Measurements from ENCODE around the gene GNAS-AS1.

The GNAS-AS1 gene

DNA sequence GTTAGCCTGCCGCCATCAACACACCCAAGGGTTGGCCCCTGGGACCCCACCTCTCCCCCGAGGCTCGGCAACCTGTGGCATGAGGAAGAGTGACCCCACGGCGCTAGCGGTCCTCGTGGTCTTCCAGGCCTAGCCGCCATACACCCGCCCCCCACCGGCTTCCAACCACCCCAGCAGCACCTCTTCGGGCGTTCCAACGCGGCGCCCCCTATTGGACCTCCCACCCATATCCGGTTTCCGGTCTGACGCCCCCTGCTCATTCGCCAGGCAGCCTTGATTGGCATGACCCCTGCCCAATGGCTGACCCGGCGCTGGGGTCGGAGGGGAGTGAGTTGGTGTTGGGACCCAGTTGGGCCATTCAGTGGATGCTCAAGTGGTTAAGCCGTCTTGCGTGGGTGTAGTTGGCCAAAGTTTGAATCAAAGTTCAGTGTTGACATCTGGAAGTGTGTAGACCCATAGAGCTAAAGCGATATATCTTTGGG lies at the start of gene GNAS-AS1:
Gene GNAS-AS1 (minus strand): TSS at position 210 of the 482 bp plus-strand sequence.
- H3K4me3 ChIP-seq (ENCODE audit: low read depth, low read length) = peak within 1 kb of the TSS; percentile 91

DNA sequence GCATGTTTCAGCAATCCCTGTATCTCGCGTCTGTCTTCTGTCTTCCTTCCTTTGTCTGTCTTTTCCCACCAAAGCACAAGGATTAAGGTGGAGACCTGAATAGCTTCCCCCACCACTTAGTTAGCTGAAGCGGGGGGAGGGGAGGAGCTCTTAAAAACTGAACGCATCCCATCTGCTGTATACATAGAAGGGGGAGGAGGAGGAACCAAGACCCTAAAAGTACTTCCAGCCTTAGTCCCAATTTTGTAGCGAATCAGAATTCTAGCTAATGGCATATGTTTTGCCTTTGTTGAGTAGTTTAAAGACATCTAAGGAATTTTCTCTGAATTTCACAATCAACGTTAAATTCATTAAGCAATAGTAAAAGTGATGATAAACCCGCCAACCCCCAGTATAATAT lies 49.7 kb upstream of the GNAS-AS1 start:
- H3K4me3 ChIP-seq (ENCODE audit: low read depth, low read length) = no peak overlapping the region

GRCh38 chr20:58899512-58899911 lies 48.8 kb upstream of the GNAS-AS1 start:
- no peak overlapping the region for H3K4me3 ChIP-seq (ENCODE audit: low read depth, low read length)

DNA sequence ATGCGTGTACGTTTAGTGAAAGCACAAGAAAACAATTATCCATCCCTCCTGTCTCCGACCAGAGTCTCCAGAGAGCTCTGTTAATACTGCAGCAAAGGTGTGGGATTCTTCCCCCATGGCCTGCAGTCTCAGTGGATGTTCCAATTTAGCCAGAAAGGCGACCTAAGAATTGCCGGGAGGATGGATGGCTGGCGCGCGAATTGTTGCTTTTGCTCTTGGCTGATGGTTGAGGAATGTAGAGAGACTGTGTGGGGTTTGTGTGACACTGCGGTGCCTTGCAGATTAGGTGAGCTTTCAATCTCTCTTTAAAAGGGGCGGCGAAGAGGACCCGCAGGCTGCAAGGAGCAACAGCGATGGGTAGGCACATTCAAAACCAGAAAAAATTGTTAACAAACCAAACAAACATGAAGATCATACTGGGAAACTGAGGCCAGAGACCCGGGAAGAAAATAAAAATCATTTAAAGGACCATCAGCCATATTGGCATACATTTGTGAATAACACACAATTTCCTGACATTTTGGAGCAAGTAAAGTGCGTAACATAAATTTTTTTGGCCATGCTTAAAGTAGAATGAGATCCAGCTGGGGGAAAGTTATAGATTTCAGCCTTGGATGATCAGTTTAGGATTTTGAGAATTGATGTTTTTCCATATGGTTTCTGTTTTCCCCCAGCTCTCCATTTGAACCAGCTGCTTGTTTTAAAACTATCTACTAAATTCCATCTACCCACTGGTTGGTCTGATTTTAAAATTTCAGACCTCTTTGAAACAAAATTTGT lies 48.1 kb upstream of the GNAS-AS1 start:
- no peak overlapping the region for H3K4me3 ChIP-seq (ENCODE audit: low read depth, low read length)

DNA sequence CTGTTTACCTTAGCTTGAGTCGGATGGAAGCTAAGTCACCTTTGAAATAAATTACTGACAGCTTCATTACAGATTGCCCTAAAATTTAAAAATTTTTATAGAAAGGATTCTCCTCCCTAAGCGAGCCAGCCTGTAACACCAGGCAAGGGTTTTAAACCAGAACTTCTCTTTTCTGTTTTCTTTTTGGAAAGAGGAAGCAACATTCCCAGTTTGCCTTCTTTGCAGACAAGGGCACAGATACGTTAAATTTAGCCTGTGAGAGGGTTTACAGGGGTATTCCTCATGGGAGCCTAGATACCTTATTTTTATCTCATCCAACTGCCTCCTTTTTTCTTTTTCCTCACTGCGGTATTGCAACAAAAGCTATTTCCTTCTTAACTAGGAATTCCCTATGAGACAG lies 46.8 kb upstream of the GNAS-AS1 start:
- no peak overlapping the region for H3K4me3 ChIP-seq (ENCODE audit: low read depth, low read length)

DNA sequence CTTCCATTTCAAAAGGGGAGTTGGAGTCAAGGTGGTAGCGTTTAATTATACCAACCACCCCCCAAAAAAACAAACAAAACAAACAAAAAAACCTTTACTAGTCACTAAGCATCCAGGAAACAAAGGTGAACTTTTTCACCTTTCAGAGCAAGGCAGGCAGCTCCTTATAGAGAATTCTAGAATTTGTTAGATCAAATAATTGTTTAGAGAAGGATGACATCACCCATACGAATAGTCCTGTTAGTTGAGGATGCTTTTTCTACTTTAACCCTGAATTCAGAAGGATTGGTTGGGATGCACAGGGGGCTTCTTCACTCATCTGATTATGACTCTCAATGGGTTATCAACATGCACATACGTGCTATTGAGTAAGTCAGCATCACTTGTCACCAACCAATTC lies 46.1 kb upstream of the GNAS-AS1 start:
- H3K4me3 ChIP-seq (ENCODE audit: low read depth, low read length) = no peak overlapping the region

- H3K4me3 ChIP-seq (ENCODE audit: low read depth, low read length) = no peak overlapping the region
Measured at GRCh38 chr20:58895448-58896180, 44.9 kb upstream of the GNAS-AS1 start.

- H3K4me3 ChIP-seq (ENCODE audit: low read depth, low read length) = no peak overlapping the region
Measured at GRCh38 chr20:58894652-58895447, 44.1 kb upstream of the GNAS-AS1 start.

DNA sequence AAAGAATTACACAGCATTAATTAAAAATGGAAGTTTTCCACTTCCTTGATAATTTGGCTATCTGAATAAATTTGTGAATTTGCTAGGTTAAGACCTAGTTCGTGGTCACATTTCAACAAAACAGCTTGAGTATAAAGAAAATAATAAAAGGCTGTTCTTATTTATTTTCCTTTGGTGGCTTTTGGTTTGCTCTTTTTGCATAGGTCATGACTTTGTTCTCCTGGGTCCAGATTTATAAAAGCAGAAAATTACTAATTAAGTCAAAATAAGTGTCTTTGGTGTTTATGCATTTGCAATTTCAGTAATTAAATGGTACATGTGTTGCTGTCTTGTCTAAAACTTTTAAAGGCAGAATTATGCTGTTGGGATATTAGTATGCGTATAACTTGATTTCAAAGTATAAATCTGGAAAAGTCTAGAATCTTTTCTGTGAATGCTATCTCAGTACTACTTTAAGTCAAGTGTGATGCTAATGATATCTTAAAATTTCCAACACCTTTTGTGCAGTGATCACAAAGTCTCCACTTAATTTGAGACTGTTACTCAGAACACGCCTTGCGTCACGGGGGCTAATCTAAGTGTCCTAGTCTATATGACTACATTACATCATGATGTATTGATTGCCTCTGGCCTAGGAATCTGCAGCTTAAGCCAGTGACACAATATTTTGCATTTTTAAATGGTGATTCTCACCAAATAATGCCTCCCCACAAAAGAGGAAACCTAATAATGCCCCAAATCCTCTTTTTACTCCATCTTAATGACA lies 42.8 kb upstream of the GNAS-AS1 start:
- H3K4me3 ChIP-seq (ENCODE audit: low read depth, low read length) = peak overlapping the region; percentile 75

DNA sequence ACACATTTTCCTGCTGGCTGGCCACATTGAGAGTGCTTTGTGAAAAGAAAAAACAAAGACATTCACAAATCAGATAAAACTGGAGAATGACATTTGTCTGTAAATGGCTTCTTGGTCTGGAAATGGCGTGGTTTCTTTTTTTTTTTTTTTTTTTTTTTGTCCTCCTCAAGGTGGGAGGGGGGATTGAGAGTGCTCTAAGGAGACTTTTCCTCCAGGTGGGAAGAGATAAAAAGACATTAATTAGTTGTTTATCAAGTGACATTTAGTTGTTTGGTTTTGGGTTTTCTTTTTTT lies 42.2 kb upstream of the GNAS-AS1 start:
- H3K4me3 ChIP-seq (ENCODE audit: low read depth, low read length) = peak overlapping the region; percentile 75

DNA sequence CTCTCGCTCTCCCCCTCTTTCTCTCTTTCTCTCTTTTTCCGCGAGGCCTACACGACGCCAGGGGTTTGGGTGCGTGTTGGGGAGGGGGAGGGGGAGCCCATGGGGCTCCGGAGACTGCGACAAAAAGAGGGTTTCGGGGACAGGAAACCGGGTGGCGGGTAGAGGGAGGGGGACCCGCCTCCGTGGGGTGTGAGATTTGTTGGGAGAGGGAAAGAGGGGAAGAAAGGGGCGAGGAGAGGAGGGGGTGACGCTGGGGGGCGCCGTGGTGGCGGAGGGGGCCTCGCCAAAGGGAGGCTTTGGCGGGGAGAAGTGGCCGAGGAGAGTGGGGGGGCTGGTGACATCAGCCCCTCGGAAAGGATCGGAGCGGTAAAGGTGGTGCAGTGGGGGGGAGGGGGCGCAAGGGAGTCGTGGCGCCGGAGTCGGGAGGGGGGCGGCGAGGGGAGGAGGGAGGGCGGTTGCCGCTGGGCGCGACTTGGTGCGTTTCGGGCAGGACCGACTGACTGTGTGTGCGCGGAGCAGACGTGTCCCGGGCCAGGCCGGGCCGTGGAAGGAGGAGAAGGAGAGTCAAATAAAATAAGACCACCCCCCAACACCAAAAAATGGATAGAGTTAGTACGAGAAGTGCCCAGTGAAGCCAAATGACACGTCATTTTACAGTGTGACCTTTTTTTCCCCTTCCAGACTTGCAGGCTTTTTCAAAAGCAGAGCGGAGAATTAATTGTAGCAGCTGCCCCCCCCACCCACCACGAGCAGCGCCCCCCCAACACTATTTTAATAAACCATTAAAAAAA lies 41.6 kb upstream of the GNAS-AS1 start:
- peak overlapping the region; percentile 75 for H3K4me3 ChIP-seq (ENCODE audit: low read depth, low read length)

DNA sequence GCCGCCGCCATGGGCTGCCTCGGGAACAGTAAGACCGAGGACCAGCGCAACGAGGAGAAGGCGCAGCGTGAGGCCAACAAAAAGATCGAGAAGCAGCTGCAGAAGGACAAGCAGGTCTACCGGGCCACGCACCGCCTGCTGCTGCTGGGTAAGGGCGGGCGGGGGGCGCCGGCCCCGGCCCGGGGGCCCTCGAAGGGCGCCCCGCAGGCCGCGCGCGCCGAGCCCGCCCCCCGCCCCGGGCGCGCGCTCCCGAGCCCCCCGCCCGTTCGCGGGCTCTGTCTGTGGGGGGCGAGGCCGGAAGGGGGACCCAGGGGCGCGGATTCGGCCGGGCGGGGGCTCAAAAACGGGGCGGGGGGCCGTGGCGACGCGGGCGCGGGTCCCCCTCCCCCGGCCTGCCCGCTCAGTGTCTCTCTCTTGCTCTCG lies 41.0 kb upstream of the GNAS-AS1 start:
- peak overlapping the region; percentile 60 for H3K4me3 ChIP-seq (ENCODE audit: low read depth, low read length)

DNA sequence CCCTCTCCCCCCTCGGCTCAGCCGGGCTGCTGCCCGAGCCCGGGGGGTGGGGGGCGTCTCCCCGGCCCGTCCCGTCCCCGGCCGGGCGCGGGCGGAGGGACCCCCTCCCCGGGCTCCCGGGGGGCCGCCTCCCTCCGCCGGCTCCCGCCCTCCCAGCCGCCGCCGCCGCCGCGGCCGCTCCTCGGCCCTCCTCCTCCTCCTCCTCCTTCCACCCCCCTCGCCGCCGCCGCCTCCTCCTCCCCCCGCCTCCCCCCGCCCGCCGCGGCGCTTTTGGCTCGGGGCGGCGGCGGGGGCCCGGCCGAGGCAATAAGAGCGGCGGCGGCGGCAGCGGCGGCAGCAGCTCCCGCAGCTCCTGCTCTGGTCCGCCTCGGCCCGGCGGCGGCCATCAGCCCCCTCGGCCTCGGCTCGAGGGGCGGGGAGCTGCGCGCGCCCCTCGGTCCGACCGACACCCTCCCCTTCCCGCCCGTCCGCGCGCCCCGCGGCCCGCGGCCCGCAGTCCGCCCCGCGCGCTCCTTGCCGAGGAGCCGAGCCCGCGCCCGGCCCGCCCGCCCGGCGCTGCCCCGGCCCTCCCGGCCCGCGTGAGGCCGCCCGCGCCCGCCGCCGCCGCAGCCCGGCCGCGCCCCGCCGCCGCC lies 40.5 kb upstream of the GNAS-AS1 start:
- H3K4me3 ChIP-seq (ENCODE audit: low read depth, low read length) = peak overlapping the region; percentile 83

- H3K4me3 ChIP-seq (ENCODE audit: low read depth, low read length) = peak overlapping the region; percentile 83
Measured at GRCh38 chr20:58890518-58891085, 39.9 kb upstream of the GNAS-AS1 start.

DNA sequence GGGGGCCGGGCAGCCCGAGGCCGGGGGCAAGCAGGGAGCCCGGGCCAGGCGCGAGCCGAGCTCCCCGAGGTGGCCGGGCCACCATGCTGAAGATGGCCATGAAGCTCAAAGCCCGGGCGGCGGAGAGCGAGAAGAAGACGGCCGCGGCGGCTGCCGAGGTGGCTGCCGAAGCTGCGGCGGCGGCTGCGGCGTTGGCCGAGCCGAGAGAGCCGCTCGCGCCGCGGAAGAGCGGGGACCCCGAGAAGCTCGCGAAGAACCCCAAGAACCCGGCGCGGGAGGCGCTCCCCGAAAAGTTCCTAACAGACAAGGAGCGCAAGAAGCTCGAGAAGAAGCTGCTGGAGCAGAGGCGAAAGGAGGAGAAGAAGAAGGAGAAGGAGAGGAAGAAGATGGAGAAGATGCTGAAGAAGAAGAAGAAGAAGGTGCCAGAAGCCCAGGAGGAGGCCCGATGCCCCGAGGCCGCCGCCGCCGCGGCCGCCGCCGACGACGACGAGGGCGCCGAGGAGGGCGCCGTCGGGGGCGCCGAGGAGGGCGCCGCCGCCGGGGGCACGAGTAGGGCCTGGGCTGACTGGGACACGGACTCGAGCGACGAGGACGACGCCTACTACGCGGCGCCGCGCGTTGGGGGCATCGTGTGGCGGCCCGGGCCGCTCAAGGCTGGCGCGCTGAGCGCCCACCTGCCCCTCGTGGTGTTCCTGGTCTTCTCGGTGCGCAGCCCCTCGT lies 39.3 kb upstream of the GNAS-AS1 start:
- peak overlapping the region; percentile 83 for H3K4me3 ChIP-seq (ENCODE audit: low read depth, low read length)

- peak overlapping the region; percentile 83 for H3K4me3 ChIP-seq (ENCODE audit: low read depth, low read length)
Measured at GRCh38 chr20:58889334-58889760, 38.6 kb upstream of the GNAS-AS1 start.

DNA sequence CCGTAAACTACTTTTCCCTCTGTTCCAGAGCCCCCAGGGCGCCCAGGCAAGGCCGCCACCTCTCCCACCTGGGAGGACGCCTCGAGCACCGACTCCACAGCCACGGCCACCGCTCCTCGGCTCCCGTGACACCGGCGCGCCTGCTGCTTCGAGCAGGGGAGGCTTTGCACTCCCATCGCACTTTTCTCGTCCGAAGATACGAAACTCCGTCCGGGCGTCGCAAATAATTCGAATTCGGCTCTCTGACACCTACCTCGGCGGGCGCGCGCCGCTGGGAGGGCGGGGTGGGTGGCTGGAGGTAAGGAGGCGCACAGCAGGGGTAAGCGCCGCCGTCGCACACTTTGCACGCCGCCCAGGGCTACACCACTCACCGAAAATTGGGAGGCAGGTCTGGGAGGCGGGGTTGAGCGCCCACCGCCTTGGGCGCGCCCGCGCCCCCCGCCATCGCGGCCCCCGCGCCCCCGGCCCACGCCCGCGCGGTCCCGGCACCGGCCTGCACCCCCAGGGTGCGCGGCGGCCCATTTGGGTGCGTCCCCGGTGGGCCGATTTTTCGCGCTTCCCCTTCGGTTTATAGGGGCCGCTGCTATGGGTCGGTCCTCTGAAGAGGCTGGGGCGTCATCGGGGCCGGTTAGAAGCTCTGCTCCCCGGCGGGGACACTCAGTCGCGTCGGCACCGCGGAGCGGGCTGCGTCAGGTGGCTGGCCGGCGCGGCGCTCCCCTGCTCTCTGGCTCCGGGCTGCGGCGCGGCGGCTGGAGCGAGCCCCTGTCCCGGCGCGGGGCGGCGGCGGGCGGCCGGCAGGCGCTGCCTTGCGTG lies 38.0 kb upstream of the GNAS-AS1 start:
- H3K4me3 ChIP-seq (ENCODE audit: low read depth, low read length) = peak overlapping the region; percentile 83

DNA sequence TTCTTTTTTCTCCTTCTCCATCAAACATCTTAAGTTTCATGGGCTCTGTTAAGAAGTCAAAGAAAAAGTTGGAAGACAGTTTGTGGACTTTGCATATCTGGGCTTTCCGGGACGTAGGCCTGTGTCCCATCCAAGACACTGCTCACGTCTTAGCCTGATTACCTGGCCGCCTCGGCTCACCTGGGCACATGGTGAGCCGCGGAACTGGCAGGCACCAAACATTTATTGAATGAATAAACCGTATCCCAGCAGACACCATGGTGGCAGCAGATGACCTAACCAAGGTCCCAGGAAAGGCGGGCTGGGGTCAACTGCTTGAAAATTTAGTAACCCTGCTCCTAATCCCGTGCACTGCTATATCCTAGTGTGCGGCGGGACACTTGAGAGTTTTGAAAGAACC lies 37.4 kb upstream of the GNAS-AS1 start:
- peak overlapping the region; percentile 83 for H3K4me3 ChIP-seq (ENCODE audit: low read depth, low read length)

All from iPS-11a (cell line).